Measurements from ENCODE around the gene PLPP1. TPM values are rescaled to one million over a fixed set of nuclear protein-coding genes. Genes with fewer than 3 reads are reported as not detected.
"Not testable (repeated sequence)": the region's sequence is repeated elsewhere in the genome, so short reads cannot be mapped to it uniquely, and the experiment has no call there.

The PLPP1 gene
- total and polyA plus RNA-seq, 2 donors (not counting 1 experiment from before 2014, with no cell fraction given) = 5.5 to 8.8 TPM

GRCh38 chr5:55507574-55507973 is 27.2 kb downstream of the PLPP1 start:
- Histone ChIP-seq H3K4me3 (ENCODE audit: control extremely low read depth in 1 of 5, extremely low read depth in 1 of 5, insufficient read depth in 1 of 5, low read depth in 2 of 5, low read length in 4 of 5) (no peak overlapping the region), H3K27ac (ENCODE audit: low read length in 2 of 2) (no peak overlapping the region), H2AFZ (ENCODE audit: insufficient read depth, low read depth, low read length, poor library complexity, severe bottlenecking) (no peak overlapping the region), H3K79me2 (ENCODE audit: control insufficient read depth, insufficient read depth, low read length) (no peaks in the 10 kb centered on the region), H3K4me1 (ENCODE audit: control insufficient read depth in 2 of 2, insufficient read depth in 2 of 2, low read length in 2 of 2) (peaks cover 9 to 10% of the 10 kb centered on the region in 2 donors), H3K27me3 (replicated peaks in 1 of 4; ENCODE audit: control extremely low read depth in 1 of 4, control insufficient read depth in 3 of 4, insufficient read depth in 4 of 4, low read length in 3 of 4) (no peaks in the 10 kb centered on the region), H3K9ac (ENCODE audit: low read length) (no peak overlapping the region), H3K4me2 (replicated peaks; ENCODE audit: low read depth, low read length, poor library complexity, severe bottlenecking) (no peak overlapping the region), H4K20me1 (ENCODE audit: control insufficient read depth, insufficient read depth, low read length, poor library complexity, severe bottlenecking) (no peaks in the 10 kb centered on the region), H3K9me3 (ENCODE audit: control extremely low read depth in 1 of 3, control insufficient read depth in 2 of 3, insufficient read depth in 1 of 3, low read length in 2 of 3) (peaks cover 0 to 4% (median 0%) of the 10 kb centered on the region in 3 donors), H3K36me3 (replicated peaks in 1 of 2; ENCODE audit: control extremely low read depth in 1 of 2, control insufficient read depth in 1 of 2, extremely low read depth in 1 of 2, insufficient read depth in 2 of 2, low read length in 1 of 2) (no peaks in the 10 kb centered on the region)
- Mint-ChIP-seq H3K4me3 (no peak overlapping the region), H3K9me3 (ENCODE audit: insufficient read depth) (no peaks in the 10 kb centered on the region), H3K4me1 (peaks cover 11% of the 10 kb centered on the region), H3K27me3 (no peaks in the 10 kb centered on the region), H3K27ac (no peak overlapping the region)
- intact Hi-C loops (cut with micrococcal nuclease) = no loop called here
- WGBS (ENCODE audit: insufficient coverage) = no CpG with 5 or more reads among the region's 2 CpGs
- ATAC-seq (ENCODE audit: low read depth) = no peak
- no peak for DNase-seq
- CTCF ChIA-PET = no interaction called here
- POLR2A ChIA-PET = no interaction called here
- no peak for TF ChIP-seq CTCF (IDR thresholded peaks at IDR 0.05)
- no peak for TF ChIP-seq EZH2 (IDR thresholded peaks at IDR 0.05; ENCODE audit: borderline replicate concordance, insufficient read depth, low read depth, low read length, poor library complexity, severe bottlenecking)

- H2AFZ ChIP-seq (ENCODE audit: insufficient read depth, low read depth, low read length, poor library complexity, severe bottlenecking); H3K9me3 ChIP-seq (ENCODE audit: control extremely low read depth in 1 of 3, control insufficient read depth in 2 of 3, insufficient read depth in 1 of 3, low read length in 2 of 3); H3K27me3 ChIP-seq (replicated peaks in 1 of 4; ENCODE audit: control extremely low read depth in 1 of 4, control insufficient read depth in 3 of 4, insufficient read depth in 4 of 4, low read length in 3 of 4); H3K4me3 ChIP-seq (ENCODE audit: control extremely low read depth in 1 of 5, extremely low read depth in 1 of 5, insufficient read depth in 1 of 5, low read depth in 2 of 5, low read length in 4 of 5); H4K20me1 ChIP-seq (ENCODE audit: control insufficient read depth, insufficient read depth, low read length, poor library complexity, severe bottlenecking); H3K36me3 ChIP-seq (replicated peaks in 1 of 2; ENCODE audit: control extremely low read depth in 1 of 2, control insufficient read depth in 1 of 2, extremely low read depth in 1 of 2, insufficient read depth in 2 of 2, low read length in 1 of 2); H3K27ac Mint-ChIP-seq; ATAC-seq (ENCODE audit: low read depth); H3K9ac ChIP-seq (ENCODE audit: low read length); intact Hi-C loops (cut with micrococcal nuclease); H3K4me3 Mint-ChIP-seq; H3K27me3 Mint-ChIP-seq; H3K27ac ChIP-seq (ENCODE audit: low read length in 2 of 2); POLR2A ChIA-PET; H3K4me2 ChIP-seq (replicated peaks; ENCODE audit: low read depth, low read length, poor library complexity, severe bottlenecking); H3K9me3 Mint-ChIP-seq (ENCODE audit: insufficient read depth); DNase-seq: not testable (repeated sequence)
- WGBS (ENCODE audit: insufficient coverage) = 100% methylated on average over 4 of the region's 6 CpGs
- Histone ChIP-seq H3K79me2 (ENCODE audit: control insufficient read depth, insufficient read depth, low read length) (peaks cover 12% of the 10 kb centered on the region), H3K4me1 (ENCODE audit: control insufficient read depth in 2 of 2, insufficient read depth in 2 of 2, low read length in 2 of 2) (peaks cover 10% of the 10 kb centered on the region in 2 donors)
- peaks cover 17% of the 10 kb centered on the region for H3K4me1 Mint-ChIP-seq
- CTCF ChIA-PET = interaction anchor here (0.7 to 0.9 kb wide), 2 partner anchors 9 to 30 kb away, joined by 3 read pairs; no protein-coding TSS in a partner anchor
Measured at GRCh38 chr5:55505711-55506110, 29.1 kb downstream of the PLPP1 start.

GRCh38 chr5:55503917-55504316 is 30.8 kb downstream of the PLPP1 start:
- H3K27me3 Mint-ChIP-seq; H3K4me2 ChIP-seq (replicated peaks; ENCODE audit: low read depth, low read length, poor library complexity, severe bottlenecking); H4K20me1 ChIP-seq (ENCODE audit: control insufficient read depth, insufficient read depth, low read length, poor library complexity, severe bottlenecking); H3K27ac Mint-ChIP-seq; H3K36me3 ChIP-seq (replicated peaks in 1 of 2; ENCODE audit: control extremely low read depth in 1 of 2, control insufficient read depth in 1 of 2, extremely low read depth in 1 of 2, insufficient read depth in 2 of 2, low read length in 1 of 2); CTCF ChIA-PET; H3K27me3 ChIP-seq (replicated peaks in 1 of 4; ENCODE audit: control extremely low read depth in 1 of 4, control insufficient read depth in 3 of 4, insufficient read depth in 4 of 4, low read length in 3 of 4); H3K27ac ChIP-seq (ENCODE audit: low read length in 2 of 2); H2AFZ ChIP-seq (ENCODE audit: insufficient read depth, low read depth, low read length, poor library complexity, severe bottlenecking); H3K9ac ChIP-seq (ENCODE audit: low read length); H3K4me3 Mint-ChIP-seq; H3K9me3 Mint-ChIP-seq (ENCODE audit: insufficient read depth); DNase-seq; intact Hi-C loops (cut with micrococcal nuclease); ATAC-seq (ENCODE audit: low read depth); POLR2A ChIA-PET; H3K9me3 ChIP-seq (ENCODE audit: control extremely low read depth in 1 of 3, control insufficient read depth in 2 of 3, insufficient read depth in 1 of 3, low read length in 2 of 3); H3K4me3 ChIP-seq (ENCODE audit: control extremely low read depth in 1 of 5, extremely low read depth in 1 of 5, insufficient read depth in 1 of 5, low read depth in 2 of 5, low read length in 4 of 5): not testable (repeated sequence)
- peaks cover 10% of the 10 kb centered on the region in 2 donors for H3K4me1 ChIP-seq (ENCODE audit: control insufficient read depth in 2 of 2, insufficient read depth in 2 of 2, low read length in 2 of 2)
- peaks cover 17% of the 10 kb centered on the region for H3K4me1 Mint-ChIP-seq
- peaks cover 14% of the 10 kb centered on the region for H3K79me2 ChIP-seq (ENCODE audit: control insufficient read depth, insufficient read depth, low read length)
- WGBS (ENCODE audit: insufficient coverage) = 92% methylated on average over 4 of the region's 7 CpGs
